H9 (cell line): ENCODE data around the gene CFAP54. TPM values are rescaled to one million over a fixed set of nuclear protein-coding genes. Genes with fewer than 3 reads are reported as not detected.

Source experiments
- DNase-seq: peaks from one replicate; pipeline ENCODE4 v3.0.0-alpha.2; 2017
- H2AFZ ChIP-seq: one replicate; pipeline ENCODE4 v1.6.1; 2013; ENCODE audit warnings: mild to moderate bottlenecking, low read length, control low read depth, moderate library complexity
- H2AK5ac ChIP-seq: 2 replicates; pipeline ENCODE4 v1.6.1; 2013; ENCODE audit warnings: low read length, control low read depth, mixed read lengths; ENCODE audit not compliant: insufficient read length
- H2BK120ac ChIP-seq: one replicate; pipeline ENCODE4 v1.6.1; 2013; ENCODE audit warnings: low read depth, mild to moderate bottlenecking, low read length, control low read depth, inconsistent platforms; ENCODE audit not compliant: poor library complexity, severe bottlenecking
- H2BK12ac ChIP-seq: 2 replicates; pipeline ENCODE4 v1.6.1; 2013; ENCODE audit warnings: low read length, control low read depth, mixed read lengths, low read depth; ENCODE audit not compliant: insufficient read length
- H2BK15ac ChIP-seq: 2 replicates; pipeline ENCODE4 v1.6.1; 2013; ENCODE audit warnings: low read depth, low read length, control low read depth
- H2BK20ac ChIP-seq: one replicate; pipeline ENCODE4 v1.6.1; 2013; ENCODE audit warnings: low read depth, mild to moderate bottlenecking, low read length, control low read depth, inconsistent platforms; ENCODE audit not compliant: poor library complexity, severe bottlenecking
- H2BK5ac ChIP-seq: 2 replicates; pipeline ENCODE4 v1.6.1; 2013; ENCODE audit warnings: low read length, control low read depth, mixed read lengths; ENCODE audit not compliant: insufficient read length
- H3K14ac ChIP-seq: 2 replicates; pipeline ENCODE4 v1.6.1; 2013; ENCODE audit warnings: low read length, control low read depth; ENCODE audit not compliant: insufficient read depth
- H3K18ac ChIP-seq: 2 replicates; pipeline ENCODE4 v1.6.1; 2013; ENCODE audit warnings: low read depth, mild to moderate bottlenecking, mixed read lengths, low read length, control low read depth; ENCODE audit not compliant: insufficient read length
- H3K23ac ChIP-seq: 2 replicates; pipeline ENCODE4 v1.6.1; 2013; ENCODE audit warnings: low read length, control low read depth, mixed read lengths, low read depth; ENCODE audit not compliant: insufficient read length
- H3K23me2 ChIP-seq: 2 replicates; pipeline ENCODE4 v1.6.1; 2013; ENCODE audit warnings: low read depth, mild to moderate bottlenecking, mixed read lengths, low read length, control low read depth; ENCODE audit not compliant: insufficient read length, poor library complexity, severe bottlenecking
- H3K27ac ChIP-seq: 2 replicates; pipeline ENCODE4 v1.5.1; 2013; ENCODE audit warnings: low read length, control low read depth, mixed read lengths, low read depth; ENCODE audit not compliant: insufficient read length
- H3K27me3 ChIP-seq: 2 replicates; pipeline ENCODE4 v1.6.1; 2013; ENCODE audit warnings: low read length, control low read depth, inconsistent platforms; ENCODE audit not compliant: insufficient read depth
- H3K4ac ChIP-seq: 2 replicates; pipeline ENCODE4 v1.6.1; 2013; ENCODE audit warnings: low read depth, mild to moderate bottlenecking, control low read depth, inconsistent platforms, low read length, moderate library complexity
- H3K4me1 ChIP-seq: 2 replicates; pipeline ENCODE4 v1.6.1; 2013; ENCODE audit warnings: low read length, control low read depth, inconsistent platforms; ENCODE audit not compliant: insufficient read depth
- H3K4me2 ChIP-seq: 2 replicates; pipeline ENCODE4 v1.6.1; 2013; ENCODE audit warnings: low read length, control low read depth, mixed read lengths; ENCODE audit not compliant: insufficient read length, insufficient read depth
- H3K56ac ChIP-seq: 2 replicates; pipeline ENCODE4 v1.6.1; 2013; ENCODE audit warnings: low read depth, mild to moderate bottlenecking, mixed read lengths, low read length, control low read depth; ENCODE audit not compliant: insufficient read length
- H3K79me1 ChIP-seq: 2 replicates; pipeline ENCODE4 v1.6.1; 2013; ENCODE audit warnings: low read depth, mild to moderate bottlenecking, moderate library complexity, low read length, control low read depth, inconsistent platforms; ENCODE audit not compliant: insufficient read depth, poor library complexity, severe bottlenecking
- H3K79me2 ChIP-seq: 2 replicates; pipeline ENCODE4 v1.6.1; 2013; ENCODE audit warnings: low read length, control low read depth, inconsistent platforms; ENCODE audit not compliant: insufficient read depth
- H3K9ac ChIP-seq: 2 replicates; pipeline ENCODE4 v1.6.1; 2013; ENCODE audit warnings: low read length, control low read depth, mixed read lengths; ENCODE audit not compliant: insufficient read length; ENCODE audit errors: extremely low read depth
- H3K9me3 ChIP-seq: one replicate; pipeline ENCODE4 v1.6.1; 2013; ENCODE audit warnings: low read depth, low read length, inconsistent platforms; ENCODE audit not compliant: control insufficient read depth
- H3T11ph ChIP-seq: one replicate; pipeline ENCODE4 v1.6.1; 2013; ENCODE audit warnings: mild to moderate bottlenecking, low read length, control low read depth, inconsistent platforms
- H4K20me1 ChIP-seq: one replicate; pipeline ENCODE4 v1.6.1; 2013; ENCODE audit not compliant: control insufficient read depth, insufficient read length, insufficient read depth
- H4K5ac ChIP-seq: 2 replicates; pipeline ENCODE4 v1.6.1; 2013; ENCODE audit warnings: low read depth, mild to moderate bottlenecking, mixed read lengths, low read length, control low read depth; ENCODE audit not compliant: insufficient read length
- H4K8ac ChIP-seq: replicated peaks from 2 replicates; pipeline ENCODE4 v1.6.1; 2013; ENCODE audit warnings: low read length, control low read depth, mixed read lengths, low read depth; ENCODE audit not compliant: insufficient read length
- H4K91ac ChIP-seq: 2 replicates; pipeline ENCODE4 v1.6.1; 2013; ENCODE audit warnings: low read depth, mild to moderate bottlenecking, moderate library complexity, mixed read lengths, low read length, control low read depth; ENCODE audit not compliant: insufficient read length
- H3K27ac Mint-ChIP-seq, 3 experiments: 2 replicates in 2 of 3; 3 replicates in 1 of 3; pipeline ENCODE4 v1.8.0; 2020 to 2021; ENCODE audit warnings: mixed read lengths in 3 of 3, mild to moderate bottlenecking in 1 of 3, moderate library complexity in 1 of 3
- H3K27me3 Mint-ChIP-seq: 2 replicates; pipeline ENCODE4 v1.8.0; 2021; ENCODE audit warnings: low read depth, mild to moderate bottlenecking, moderate library complexity, mixed read lengths
- H3K36me3 Mint-ChIP-seq, 3 experiments: 2 replicates in 2 of 3; 3 replicates in 1 of 3; pipeline ENCODE4 v1.8.0; 2020 to 2021; ENCODE audit warnings: low read depth in 3 of 3, mixed read lengths in 3 of 3; ENCODE audit not compliant: insufficient read depth in 1 of 3
- H3K4me1 Mint-ChIP-seq, 2 experiments: 2 replicates each; pipeline ENCODE4 v1.8.0; 2020; ENCODE audit warnings: mixed read lengths in 2 of 2
- H3K4me3 Mint-ChIP-seq, 2 experiments: 2 replicates in 1 of 2; 3 replicates in 1 of 2; pipeline ENCODE4 v1.8.0; 2020 to 2021; ENCODE audit warnings: mild to moderate bottlenecking in 2 of 2, mixed read lengths in 2 of 2, moderate library complexity in 1 of 2
- H3K9me3 Mint-ChIP-seq, 2 experiments: 2 replicates in 1 of 2; 3 replicates in 1 of 2; pipeline ENCODE4 v1.8.0; 2020; ENCODE audit warnings: mild to moderate bottlenecking in 2 of 2, mixed read lengths in 2 of 2, moderate library complexity in 1 of 2
- CTCF ChIP-seq: fragments of 200-600 bp; sonication (generic); conservative IDR thresholded peaks from 3 replicates; pipeline ENCODE4 v1.8.0; 2021; ENCODE audit warnings: antibody characterized with exemption, mild to moderate bottlenecking
- WGBS: extraction: QIAGEN DNeasy Blood & Tissue Kit; methylation state at CpG from one replicate; pipeline ENCODE4 v1.1.7; 2013; ENCODE audit warnings: missing lambda C conversion rate, low lambda C conversion rate, mixed read lengths; ENCODE audit not compliant: insufficient read length; ENCODE audit errors: extremely low coverage; 5-methylcytosine and 5-hydroxymethylcytosine counted together
- total RNA-seq: library from RNA; stranded (reverse); gene quantifications from 2 replicates; pipeline ENCODE4 v1.2.1, GENCODE V29; 2021

Gene CFAP54
- total RNA-seq, 1 experiment from 2014 or later: 0.24 TPM

- H3K4ac ChIP-seq: no peak overlapping the region
- peaks cover 14 to 19% of the 10 kb centered on the region in 2 experiments for H3K9me3 Mint-ChIP-seq
- H2BK5ac ChIP-seq: no peak overlapping the region
- no peak overlapping the region for H3K56ac ChIP-seq
- peaks cover 6 to 17% (median 7%) of the 10 kb centered on the region in 3 experiments; a peak in 6 of 7 replicates for H3K36me3 Mint-ChIP-seq
- H3K9ac ChIP-seq: no peak overlapping the region
- H3K23me2 ChIP-seq: no peaks in the 10 kb centered on the region
- TF ChIP-seq CTCF: no peak
- no peak overlapping the region for H3K18ac ChIP-seq
- no peak overlapping the region for H3T11ph ChIP-seq
- no peak overlapping the region for H2BK120ac ChIP-seq
- H3K23ac ChIP-seq: no peak overlapping the region
- no peak overlapping the region for H2BK15ac ChIP-seq
- no peaks in the 10 kb centered on the region for H4K20me1 ChIP-seq
- H3K14ac ChIP-seq: no peak overlapping the region
- no peaks in the 10 kb centered on the region for H3K9me3 ChIP-seq
- H2AFZ ChIP-seq: no peak overlapping the region
- H2BK12ac ChIP-seq: no peak overlapping the region
- no peak overlapping the region for H2AK5ac ChIP-seq
- H2BK20ac ChIP-seq: no peak overlapping the region
- no peaks in the 10 kb centered on the region for H3K79me1 ChIP-seq
- no peak overlapping the region for H3K27ac Mint-ChIP-seq
- H3K4me3 Mint-ChIP-seq: no peak overlapping the region
- peaks cover 6 to 14% of the 10 kb centered on the region in 2 experiments for H3K4me1 Mint-ChIP-seq
- WGBS: no CpG with 5 or more reads among the region's 2 CpGs
- H3K27ac ChIP-seq: no peak overlapping the region
- no peak overlapping the region for H3K4me2 ChIP-seq
- DNase-seq: no peak
- H4K8ac ChIP-seq: no peak overlapping the region
- no peaks in the 10 kb centered on the region for H3K27me3 Mint-ChIP-seq
- H3K27me3 ChIP-seq: no peaks in the 10 kb centered on the region
- no peak overlapping the region for H4K91ac ChIP-seq
- H4K5ac ChIP-seq: no peak overlapping the region
- peaks cover 2% of the 10 kb centered on the region; the same call in 1 of the 2 replicates for H3K4me1 ChIP-seq
- no peaks in the 10 kb centered on the region for H3K79me2 ChIP-seq
These were observed 401.0 kb downstream of the CFAP54 start for GRCh38 chr12:96890331-96890730.
